ENCODE data around the gene ANKRD33B. TPM values are rescaled to one million over a fixed set of nuclear protein-coding genes. Genes with fewer than 3 reads are reported as not detected.

Gene ANKRD33B
- total RNA-seq, 1 experiment from 2014 or later = 6.9 TPM

GRCh38 chr5:10579536-10580521 is 16.0 kb downstream of the ANKRD33B start:
- Mint-ChIP-seq H3K36me3 (ENCODE audit: insufficient read depth in 1 of 3, low read depth in 3 of 3) (no peaks in the 10 kb centered on the region), H3K9me3 (no peaks in the 10 kb centered on the region; a peak in 1 of 5 replicates), H3K27me3 (ENCODE audit: low read depth) (peaks cover 8% of the 10 kb centered on the region), H3K4me1 (peaks cover 16% of the 10 kb centered on the region in 2 experiments), H3K4me3 (no peak overlapping the region), H3K27ac (no peak overlapping the region)
- no peak overlapping the region for H2AK5ac ChIP-seq (ENCODE audit: insufficient read length, low read length)
- H3K79me1 ChIP-seq (ENCODE audit: insufficient read depth, low read depth, low read length, poor library complexity, severe bottlenecking) = no peaks in the 10 kb centered on the region
- no peak overlapping the region for H3K56ac ChIP-seq (ENCODE audit: insufficient read length, low read depth, low read length)
- H3T11ph ChIP-seq (ENCODE audit: low read length) = no peak overlapping the region
- H2BK5ac ChIP-seq (ENCODE audit: insufficient read length, low read length) = no peak overlapping the region
- H2BK120ac ChIP-seq (ENCODE audit: low read depth, low read length, poor library complexity, severe bottlenecking) = no peak overlapping the region
- H3K18ac ChIP-seq (ENCODE audit: insufficient read length, low read depth, low read length) = no peak overlapping the region
- WGBS (ENCODE audit: extremely low coverage, insufficient read length, low lambda C conversion rate) = 100% methylated on average over 1 of the region's 8 CpGs
- H4K20me1 ChIP-seq (ENCODE audit: control insufficient read depth, insufficient read depth, insufficient read length) = no peaks in the 10 kb centered on the region
- no peak overlapping the region for H2BK15ac ChIP-seq (ENCODE audit: low read depth, low read length)
- H4K5ac ChIP-seq (ENCODE audit: insufficient read length, low read depth, low read length) = no peak overlapping the region
- H4K8ac ChIP-seq (replicated peaks; ENCODE audit: insufficient read length, low read depth, low read length) = no peak overlapping the region
- no peak for DNase-seq
- no peak overlapping the region for H2BK12ac ChIP-seq (ENCODE audit: insufficient read length, low read depth, low read length)
- TF ChIP-seq CTCF (conservative IDR thresholded peaks at IDR 0.05) = no peak
- H3K27me3 ChIP-seq (ENCODE audit: insufficient read depth, low read length) = no peaks in the 10 kb centered on the region
- H2AFZ ChIP-seq (ENCODE audit: low read length) = no peak overlapping the region
- H2BK20ac ChIP-seq (ENCODE audit: low read depth, low read length, poor library complexity, severe bottlenecking) = no peak overlapping the region
- no peak overlapping the region for H3K23ac ChIP-seq (ENCODE audit: insufficient read length, low read depth, low read length)
- no peaks in the 10 kb centered on the region for H3K9me3 ChIP-seq (ENCODE audit: control insufficient read depth, low read depth, low read length)
- H3K4ac ChIP-seq (ENCODE audit: low read depth, low read length) = no peak overlapping the region
- no peak overlapping the region for H4K91ac ChIP-seq (ENCODE audit: insufficient read length, low read depth, low read length)
- no peak overlapping the region for H3K9ac ChIP-seq (ENCODE audit: extremely low read depth, insufficient read length, low read length)
- H3K27ac ChIP-seq (ENCODE audit: insufficient read length, low read depth, low read length) = no peak overlapping the region
- no peaks in the 10 kb centered on the region for H3K23me2 ChIP-seq (ENCODE audit: insufficient read length, low read depth, low read length, poor library complexity, severe bottlenecking)
- H3K79me2 ChIP-seq (ENCODE audit: insufficient read depth, low read length) = no peaks in the 10 kb centered on the region
- H3K14ac ChIP-seq (ENCODE audit: insufficient read depth, low read length) = no peak overlapping the region
- peaks cover 3% of the 10 kb centered on the region; the same call in 1 of the 2 replicates for H3K4me1 ChIP-seq (ENCODE audit: insufficient read depth, low read length)
- no peak overlapping the region for H3K4me2 ChIP-seq (ENCODE audit: insufficient read depth, insufficient read length, low read length)
